ENCODE data around the gene CDCA3.
"Not testable (repeated sequence)": the region's sequence is repeated elsewhere in the genome, so short reads cannot be mapped to it uniquely, and the experiment has no call there.

Gene CDCA3

GRCh38 chr12:6851153-6851920, at the start of gene CDCA3:
Gene CDCA3, minus strand, starts transcription at chr12:6851286. Its CDS starts 334 bp downstream, at chr12:6850952.
- peak; percentile 98 for DNase-seq (ENCODE audit: low read depth, low spot score)

GRCh38 chr12:6899837-6900519, 48.9 kb upstream of the CDCA3 start:
- peak; percentile 92 for DNase-seq (ENCODE audit: low read depth, low spot score)

- no peak for DNase-seq (ENCODE audit: low read depth, low spot score)
Measured at GRCh38 chr12:6899427-6899826, 48.3 kb upstream of the CDCA3 start.

- no peak for DNase-seq (ENCODE audit: low read depth, low spot score)
Measured at GRCh38 chr12:6896846-6897435, 45.9 kb upstream of the CDCA3 start.

GRCh38 chr12:6894321-6894720, 43.2 kb upstream of the CDCA3 start:
- no peak for DNase-seq (ENCODE audit: low read depth, low spot score)

- not testable (repeated sequence) for DNase-seq (ENCODE audit: low read depth, low spot score)
Measured at GRCh38 chr12:6892683-6893082, 41.6 kb upstream of the CDCA3 start.

- DNase-seq (ENCODE audit: low read depth, low spot score): no peak
Measured at GRCh38 chr12:6891646-6892001, 40.5 kb upstream of the CDCA3 start.

- peak; percentile 99 for DNase-seq (ENCODE audit: low read depth, low spot score)
Measured at GRCh38 chr12:6890789-6891645, 39.9 kb upstream of the CDCA3 start.

GRCh38 chr12:6889775-6890573, 38.9 kb upstream of the CDCA3 start:
- not testable (repeated sequence) for DNase-seq (ENCODE audit: low read depth, low spot score)

- DNase-seq (ENCODE audit: low read depth, low spot score): not testable (repeated sequence)
Measured at GRCh38 chr12:6888794-6889193, 37.7 kb upstream of the CDCA3 start.

- no peak for DNase-seq (ENCODE audit: low read depth, low spot score)
Measured at GRCh38 chr12:6888360-6888759, 37.3 kb upstream of the CDCA3 start.

GRCh38 chr12:6887460-6887859, 36.4 kb upstream of the CDCA3 start:
- no peak for DNase-seq (ENCODE audit: low read depth, low spot score)

GRCh38 chr12:6886206-6886999, 35.3 kb upstream of the CDCA3 start:
- DNase-seq (ENCODE audit: low read depth, low spot score): not testable (repeated sequence)

GRCh38 chr12:6884539-6884938, 33.5 kb upstream of the CDCA3 start:
- no peak for DNase-seq (ENCODE audit: low read depth, low spot score)

- DNase-seq (ENCODE audit: low read depth, low spot score): no peak
Measured at GRCh38 chr12:6883683-6884082, 32.6 kb upstream of the CDCA3 start.

- DNase-seq (ENCODE audit: low read depth, low spot score): no peak
Measured at GRCh38 chr12:6883252-6883651, 32.2 kb upstream of the CDCA3 start.

- DNase-seq (ENCODE audit: low read depth, low spot score): not testable (repeated sequence)
Measured at GRCh38 chr12:6879824-6880223, 28.7 kb upstream of the CDCA3 start.

GRCh38 chr12:6874015-6874368, 22.9 kb upstream of the CDCA3 start:
- not testable (repeated sequence) for DNase-seq (ENCODE audit: low read depth, low spot score)

- DNase-seq (ENCODE audit: low read depth, low spot score): peak; percentile 99
Measured at GRCh38 chr12:6873094-6874014, 22.3 kb upstream of the CDCA3 start, which contains the start of gene SPSB2. Gene SPSB2, minus strand, starts transcription at chr12:6873303. Its CDS starts 402 bp downstream, at chr12:6872901.
